Bronchial epithelial cell (primary cell): ENCODE results near the gene SH3RF2. TPM values are rescaled to one million over a fixed set of nuclear protein-coding genes. Genes with fewer than 3 reads are reported as not detected.
A peak's percentile ranks its signal among the peaks of the same experiment; 100 is the strongest.

Experiments used
- DNase-seq: peaks from one replicate; pipeline ENCODE4 v3.0.0-alpha.2; 2010; ENCODE audit warnings: low read depth
- FAIRE-seq: peaks from 2 replicates; lab custom pipeline; 2011; peaks lifted over from hg19 to GRCh38; lab: Jason Lieb, UNC
- H3K27me3 ChIP-seq: 2 replicates; pipeline ENCODE4 v1.5.1; 2011; ENCODE audit warnings: low read length; ENCODE audit not compliant: control insufficient read depth, insufficient read depth
- H3K36me3 ChIP-seq: 2 replicates; pipeline ENCODE4 v1.5.1; 2011; ENCODE audit warnings: low read length; ENCODE audit not compliant: control insufficient read depth, insufficient read depth
- H3K4me3 ChIP-seq: 2 replicates; pipeline ENCODE4 v1.5.1; 2011; ENCODE audit warnings: mild to moderate bottlenecking, low read depth, low read length, control low read depth
- total RNA-seq: library from RNA; depleted of rRNA; stranded (reverse); fragments of >200 nt; gene quantifications from 2 replicates; pipeline ENCODE4 v1.2.1, GENCODE V29; 2014
- TF ChIP-seq, protein P1 (sequence below): IDR thresholded peaks from 2 replicates; pipeline ENCODE4 v1.5.1; 2011; ENCODE audit warnings: mild to moderate bottlenecking, moderate library complexity, low read length, control low read depth, inconsistent platforms; ENCODE audit not compliant: insufficient read depth, severe bottlenecking

The SH3RF2 gene
- total RNA-seq, 1 donor from 2014 or later, result 3.7 TPM

GRCh38 chr5:145996135-145996534 lies 59.8 kb downstream of the SH3RF2 start:
- TF ChIP-seq, protein P1, sequence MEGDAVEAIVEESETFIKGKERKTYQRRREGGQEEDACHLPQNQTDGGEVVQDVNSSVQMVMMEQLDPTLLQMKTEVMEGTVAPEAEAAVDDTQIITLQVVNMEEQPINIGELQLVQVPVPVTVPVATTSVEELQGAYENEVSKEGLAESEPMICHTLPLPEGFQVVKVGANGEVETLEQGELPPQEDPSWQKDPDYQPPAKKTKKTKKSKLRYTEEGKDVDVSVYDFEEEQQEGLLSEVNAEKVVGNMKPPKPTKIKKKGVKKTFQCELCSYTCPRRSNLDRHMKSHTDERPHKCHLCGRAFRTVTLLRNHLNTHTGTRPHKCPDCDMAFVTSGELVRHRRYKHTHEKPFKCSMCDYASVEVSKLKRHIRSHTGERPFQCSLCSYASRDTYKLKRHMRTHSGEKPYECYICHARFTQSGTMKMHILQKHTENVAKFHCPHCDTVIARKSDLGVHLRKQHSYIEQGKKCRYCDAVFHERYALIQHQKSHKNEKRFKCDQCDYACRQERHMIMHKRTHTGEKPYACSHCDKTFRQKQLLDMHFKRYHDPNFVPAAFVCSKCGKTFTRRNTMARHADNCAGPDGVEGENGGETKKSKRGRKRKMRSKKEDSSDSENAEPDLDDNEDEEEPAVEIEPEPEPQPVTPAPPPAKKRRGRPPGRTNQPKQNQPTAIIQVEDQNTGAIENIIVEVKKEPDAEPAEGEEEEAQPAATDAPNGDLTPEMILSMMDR, result no peak
- no peaks in the 10 kb centered on the region for H3K27me3 ChIP-seq
- peak; percentile 28 for DNase-seq
- no peak for FAIRE-seq
- H3K36me3 ChIP-seq, result peaks cover 5% of the 10 kb centered on the region
- H3K4me3 ChIP-seq, result no peak overlapping the region

- TF ChIP-seq, protein P1, result no peak
- Histone ChIP-seq H3K4me3 (no peak overlapping the region), H3K27me3 (no peaks in the 10 kb centered on the region), H3K36me3 (peaks cover 10% of the 10 kb centered on the region)
- DNase-seq, result no peak
- no peak for FAIRE-seq
Observed at GRCh38 chr5:145999208-145999607, 62.8 kb downstream of the SH3RF2 start.

DNA sequence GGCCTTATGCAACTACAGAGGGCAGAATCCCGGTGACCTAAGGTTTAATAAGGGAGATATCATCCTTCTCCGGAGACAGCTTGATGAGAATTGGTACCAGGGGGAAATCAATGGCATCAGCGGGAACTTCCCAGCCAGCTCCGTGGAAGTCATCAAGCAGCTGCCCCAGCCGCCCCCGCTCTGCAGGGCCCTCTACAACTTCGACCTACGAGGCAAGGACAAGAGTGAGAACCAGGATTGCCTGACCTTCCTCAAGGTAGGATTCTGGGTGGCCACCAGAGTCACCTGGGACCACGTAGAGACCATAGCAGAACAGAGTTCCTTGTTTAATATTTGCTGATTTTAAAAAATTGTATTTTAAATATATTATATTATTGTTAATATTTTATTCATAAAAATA lies 63.7 kb downstream of the SH3RF2 start:
- peaks cover 10% of the 10 kb centered on the region for H3K36me3 ChIP-seq
- H3K27me3 ChIP-seq, result no peaks in the 10 kb centered on the region
- FAIRE-seq (no peak), DNase-seq (no peak)
- no peak overlapping the region for H3K4me3 ChIP-seq
- TF ChIP-seq, protein P1, result no peak

DNA sequence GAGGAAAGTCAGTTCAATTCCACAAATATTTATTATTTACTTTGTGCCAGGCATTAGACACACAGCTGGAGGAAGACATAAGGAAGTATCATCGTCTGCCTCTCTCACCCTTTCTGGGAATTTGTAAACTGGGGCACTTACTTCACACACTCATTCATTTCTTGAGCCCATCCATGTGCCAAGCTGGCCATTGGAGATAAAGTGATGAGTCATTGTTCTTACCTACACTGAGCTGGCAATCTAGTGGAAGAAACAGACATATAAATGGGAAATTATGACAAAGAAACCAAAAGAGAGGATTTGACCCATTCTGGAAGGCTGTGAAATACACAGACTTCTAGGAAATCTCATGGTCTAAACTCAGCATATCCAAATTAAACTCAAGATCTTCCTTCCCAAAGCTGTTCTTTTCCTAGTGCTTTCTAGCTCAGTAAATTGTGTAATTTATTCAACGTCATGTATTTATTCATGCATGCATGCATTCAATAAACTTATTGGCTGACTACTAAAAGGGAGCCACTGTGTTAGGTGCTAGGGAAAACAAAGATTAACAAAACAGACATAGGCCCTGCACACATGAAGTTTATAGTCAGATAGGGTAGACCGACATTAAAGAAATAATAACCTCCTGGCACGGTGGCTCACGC lies 65.3 kb downstream of the SH3RF2 start:
- H3K36me3 ChIP-seq, result peaks cover 13% of the 10 kb centered on the region

DNA sequence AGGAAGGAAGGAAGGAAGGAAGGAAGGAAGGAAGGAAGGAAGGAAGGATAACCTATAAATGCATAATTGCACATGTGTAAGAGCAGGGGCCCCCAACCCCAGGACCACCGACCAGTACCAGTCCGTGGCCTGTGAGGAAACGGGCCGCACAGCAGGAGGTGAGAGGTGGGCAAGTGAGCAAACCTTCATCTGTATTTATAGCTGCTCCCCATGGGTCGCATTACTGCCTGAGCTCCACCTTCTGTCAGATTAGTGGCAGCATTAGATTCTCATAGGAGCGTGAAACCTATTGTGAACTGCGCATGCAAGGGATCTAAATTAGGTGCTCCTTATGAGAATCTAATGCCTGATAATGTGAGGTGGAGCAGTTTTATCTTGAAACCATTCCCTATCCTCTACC lies 66.1 kb downstream of the SH3RF2 start:
- no peaks in the 10 kb centered on the region for H3K27me3 ChIP-seq
- DNase-seq, result no peak
- FAIRE-seq, result no peak
- peaks cover 12% of the 10 kb centered on the region for H3K36me3 ChIP-seq
- TF ChIP-seq, protein P1, result no peak
- no peak overlapping the region for H3K4me3 ChIP-seq

More for the DNA sequence above, 65.3 kb downstream of the SH3RF2 start:
- no peaks in the 10 kb centered on the region for H3K27me3 ChIP-seq
- TF ChIP-seq, protein P1, result no peak
- DNase-seq (peak; percentile 51), FAIRE-seq (no peak)
- no peak overlapping the region for H3K4me3 ChIP-seq

DNA sequence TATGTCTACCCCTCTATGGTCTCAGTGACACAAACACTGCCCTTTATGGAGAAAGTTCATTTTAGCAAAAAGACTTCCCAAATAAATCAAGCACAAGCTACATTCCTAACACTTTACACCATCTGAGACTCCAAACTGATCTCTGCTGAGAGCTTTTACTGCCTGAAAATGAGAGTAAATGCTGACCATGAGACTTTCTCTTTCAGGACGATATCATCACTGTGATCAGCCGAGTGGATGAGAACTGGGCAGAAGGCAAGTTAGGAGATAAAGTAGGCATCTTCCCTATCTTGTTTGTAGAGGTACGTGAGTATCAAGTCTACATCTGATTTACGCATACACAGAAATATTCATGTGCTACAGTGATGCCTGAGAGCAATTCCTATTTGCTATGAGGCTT lies 67.5 kb downstream of the SH3RF2 start:
- no peak for DNase-seq
- H3K4me3 ChIP-seq, result no peak overlapping the region
- no peaks in the 10 kb centered on the region for H3K27me3 ChIP-seq
- no peak for FAIRE-seq
- TF ChIP-seq, protein P1, result no peak
- H3K36me3 ChIP-seq, result peaks cover 12% of the 10 kb centered on the region
